ENCODE results near the gene INCENP.
"Not testable (repeated sequence)": the region's sequence is repeated elsewhere in the genome, so short reads cannot be mapped to it uniquely, and the experiment has no call there.

INCENP gene

DNA sequence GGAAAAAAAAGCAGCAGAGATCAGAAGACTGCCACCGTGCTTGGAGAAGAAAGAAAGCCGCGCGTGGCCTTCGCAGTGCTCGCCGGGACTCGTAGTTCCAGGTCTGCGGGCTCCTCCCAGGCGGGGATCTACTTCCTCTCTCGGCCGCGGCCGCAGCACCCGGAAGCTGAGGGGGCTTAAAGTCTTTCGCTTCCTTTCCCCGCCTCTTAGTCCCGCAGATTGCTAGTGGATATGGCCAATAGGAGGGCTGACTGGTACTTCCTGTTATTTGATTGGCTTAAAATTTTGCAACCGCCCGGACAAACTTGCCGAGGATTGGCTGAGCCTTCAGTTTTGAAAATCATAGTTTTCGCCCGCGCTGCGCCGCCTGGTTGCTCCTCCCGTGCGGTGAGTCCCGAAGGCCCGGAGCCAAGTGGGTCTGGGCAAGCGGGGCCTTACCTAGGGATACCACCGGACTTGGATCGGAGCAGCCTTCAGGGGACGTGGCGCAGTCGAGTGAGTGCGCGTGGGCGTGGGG lies at the start of gene INCENP:
INCENP (plus strand) TSS at position 343 of the 517 bp plus-strand sequence. CDS start 4,151 bp downstream, outside the sequence.
- ChIA-PET POLR2A (no interaction called here), CTCF (interaction anchor here (1.2 to 1.5 kb wide), 4 partner anchors 16 to 374 kb away, joined by 3 to 4 read pairs (median 3); partner anchors contain the start of gene FADS2)
- DNase-seq (ENCODE audit: extremely low spot score), result peak; percentile 96
- no peak for TF ChIP-seq CTCF (IDR thresholded peaks at IDR 0.05; ENCODE audit: control extremely low read depth, extremely low read depth, low read depth, missing control alignments)

GRCh38 chr11:62075438-62075837 lies 48.4 kb upstream of the INCENP start:
- POLR2A ChIA-PET, result no interaction called here
- TF ChIP-seq CTCF (IDR thresholded peaks at IDR 0.05; ENCODE audit: control extremely low read depth, extremely low read depth, low read depth, missing control alignments), result no peak
- DNase-seq (ENCODE audit: extremely low spot score), result no peak
- CTCF ChIA-PET, result interaction anchor here (19.5 kb wide), 1 partner anchor 175 kb away, joined by 424 read pairs; no protein-coding TSS in a partner anchor

DNA sequence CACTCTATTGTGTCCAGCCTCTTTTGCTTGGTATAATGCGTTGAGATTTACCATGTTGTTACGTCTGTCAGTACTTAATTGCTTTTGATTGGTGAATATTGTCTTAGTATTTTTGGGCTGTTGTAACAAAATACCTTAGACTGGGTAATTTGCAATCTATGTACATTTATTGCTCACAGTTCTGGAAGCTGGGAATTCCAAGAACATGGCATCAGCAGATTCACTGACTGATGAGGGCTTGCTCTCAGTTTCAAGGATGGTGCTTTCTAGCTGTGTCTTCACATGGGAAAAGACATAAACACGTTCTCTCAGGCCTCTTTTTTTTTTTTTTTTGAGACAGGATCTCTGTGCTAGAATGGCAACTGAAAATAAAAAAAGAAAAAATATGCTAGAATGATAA lies 46.7 kb upstream of the INCENP start:
- ChIA-PET POLR2A (no interaction called here), CTCF (interaction anchor here (1.1 to 19.5 kb wide), 3 partner anchors 10 to 177 kb away, joined by 3 to 424 read pairs (median 7); no protein-coding TSS in a partner anchor)
- no peak for DNase-seq (ENCODE audit: extremely low spot score)
- TF ChIP-seq CTCF (IDR thresholded peaks at IDR 0.05; ENCODE audit: control extremely low read depth, extremely low read depth, low read depth, missing control alignments), result no peak

DNA sequence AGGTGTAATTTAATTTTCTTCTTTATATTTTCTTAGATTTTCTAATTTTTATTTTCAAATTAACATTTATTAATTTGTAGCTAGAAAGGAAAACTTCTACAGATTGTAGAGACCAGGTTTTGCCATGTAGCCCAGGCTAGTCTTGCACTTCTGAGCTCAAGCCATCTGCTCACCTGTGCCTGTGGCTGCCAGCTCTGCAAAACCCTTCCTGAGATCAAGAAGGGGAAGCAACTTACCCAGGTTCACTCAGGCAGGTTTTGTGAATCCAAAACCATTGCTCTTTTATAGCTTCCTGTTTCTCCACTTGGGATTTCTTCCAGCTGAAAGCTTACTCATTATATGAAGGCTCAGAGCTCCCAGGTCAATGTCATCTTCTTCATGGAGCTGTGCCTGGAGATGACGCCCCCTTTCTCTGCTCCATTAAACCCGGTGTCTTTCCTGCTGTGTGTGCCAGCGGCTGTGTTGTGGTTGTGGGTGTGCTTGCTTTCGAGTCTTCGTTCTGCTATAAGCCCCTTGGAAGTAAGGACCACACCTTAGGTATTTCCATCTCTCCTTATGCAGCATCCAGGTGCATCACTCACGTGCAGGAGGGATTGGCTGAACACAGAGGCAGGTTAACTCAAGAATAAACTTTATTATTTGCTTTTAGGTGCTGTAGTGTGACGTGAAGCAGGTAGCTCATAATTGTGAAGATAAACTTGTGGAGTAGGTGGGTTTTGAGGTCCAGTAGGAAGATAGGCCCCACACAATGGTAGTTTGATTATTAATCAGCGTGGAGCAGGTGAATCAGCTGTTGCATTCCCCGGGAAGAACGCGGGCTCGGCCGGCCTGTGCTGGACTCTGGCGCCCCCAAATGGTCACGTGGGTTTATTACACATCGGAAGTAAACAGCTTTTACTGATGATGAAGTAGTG lies 42.2 kb upstream of the INCENP start:
- peak; percentile 83 for TF ChIP-seq CTCF (IDR thresholded peaks at IDR 0.05; ENCODE audit: control extremely low read depth, extremely low read depth, low read depth, missing control alignments)
- POLR2A ChIA-PET, result interaction anchor here (1.1 to 1.3 kb wide), 3 partner anchors 114 to 215 kb away, joined by 3 to 5 read pairs (median 4); partner anchors contain the start of gene FTH1
- CTCF ChIA-PET, result interaction anchor here (0.6 to 19.5 kb wide), 89 partner anchors 8 to 599 kb away, joined by 3 to 424 read pairs (median 6); partner anchors contain the start of genes BEST1, FADS2, FEN1 and FTH1
- peak; percentile 77 for DNase-seq (ENCODE audit: extremely low spot score)

DNA sequence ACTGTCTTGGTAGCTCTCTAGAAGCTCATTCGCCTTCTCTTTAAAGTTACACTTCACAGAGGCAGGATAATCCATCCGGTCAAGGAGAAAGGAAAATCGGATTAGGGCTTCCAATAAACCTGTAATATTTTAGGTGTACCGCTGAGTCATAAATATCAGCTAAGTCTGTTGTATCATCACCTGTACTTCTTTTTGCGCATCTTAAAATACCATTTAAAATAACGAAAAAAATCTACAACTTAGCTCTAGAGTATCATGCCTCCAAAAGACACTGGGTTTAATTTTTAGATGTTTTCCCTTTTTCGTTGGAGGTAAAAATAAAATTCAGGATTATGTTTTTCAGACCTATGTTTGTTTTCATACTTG lies 41.5 kb upstream of the INCENP start:
- DNase-seq (ENCODE audit: extremely low spot score), result no peak
- ChIA-PET CTCF (interaction anchor here (0.6 to 19.5 kb wide), 82 partner anchors 8 to 600 kb away, joined by 3 to 424 read pairs (median 6); partner anchors contain the start of genes BEST1, FADS2, FEN1 and FTH1), POLR2A (interaction anchor here (1.1 to 1.3 kb wide), 3 partner anchors 115 to 215 kb away, joined by 3 to 5 read pairs (median 4); partner anchors contain the start of gene FTH1)
- TF ChIP-seq CTCF (IDR thresholded peaks at IDR 0.05; ENCODE audit: control extremely low read depth, extremely low read depth, low read depth, missing control alignments), result no peak

- POLR2A ChIA-PET; DNase-seq (ENCODE audit: extremely low spot score): not testable (repeated sequence)
- CTCF ChIA-PET, result interaction anchor here (1.9 to 19.5 kb wide), 5 partner anchors 24 to 288 kb away, joined by 5 to 424 read pairs (median 28); partner anchors contain the start of genes FEN1 and TMEM258
These were observed 39.0 kb upstream of the INCENP start for GRCh38 chr11:62084801-62085200.

Measured in GM10248 (cell line).